NT2/D1 (cell line): Measurements from ENCODE around the gene VAMP7.
"Not testable (repeated sequence)": the region's sequence is repeated elsewhere in the genome, so short reads cannot be mapped to it uniquely, and the experiment has no call there.

Experiments
- DNase-seq: peaks from one replicate; pipeline ENCODE4 v3.0.0-alpha.2; 2011; ENCODE audit warnings: low read depth, low spot score
- H3K27me3 ChIP-seq: 2 replicates; pipeline ENCODE4 v1.6.0; 2011; ENCODE audit warnings: mild to moderate bottlenecking; ENCODE audit not compliant: insufficient read length, insufficient read depth
- H3K36me3 ChIP-seq: 2 replicates; pipeline ENCODE4 v1.6.1; 2011; ENCODE audit warnings: mild to moderate bottlenecking, low read length, mixed read lengths; ENCODE audit not compliant: insufficient read depth, insufficient read length
- H3K4me1 ChIP-seq: 2 replicates; pipeline ENCODE4 v1.5.1; 2011; ENCODE audit not compliant: insufficient read depth, insufficient read length
- H3K4me3 ChIP-seq: 2 replicates; pipeline ENCODE4 v1.5.1; 2011; ENCODE audit warnings: low read depth; ENCODE audit not compliant: insufficient read length
- H3K9ac ChIP-seq: 2 replicates; pipeline ENCODE4 v1.6.0; 2011; ENCODE audit warnings: low read depth; ENCODE audit not compliant: insufficient read length
- H3K9me3 ChIP-seq: 2 replicates; pipeline ENCODE4 v1.5.1; 2011; ENCODE audit warnings: mild to moderate bottlenecking, low read length; ENCODE audit not compliant: insufficient read depth
- SUZ12 ChIP-seq: IDR thresholded peaks from 2 replicates; pipeline ENCODE4 v1.6.1; 2011; ENCODE audit not compliant: insufficient read length, insufficient read depth; ENCODE audit errors: extremely low read depth
- YY1 ChIP-seq: IDR thresholded peaks from 2 replicates; pipeline ENCODE4 v1.6.1; 2011; ENCODE audit not compliant: insufficient read length, insufficient read depth
- ZNF274 ChIP-seq: IDR thresholded peaks from 2 replicates; pipeline ENCODE4 v1.6.1; 2011; ENCODE audit warnings: mild to moderate bottlenecking, low read depth, low read length

VAMP7 gene

DNA sequence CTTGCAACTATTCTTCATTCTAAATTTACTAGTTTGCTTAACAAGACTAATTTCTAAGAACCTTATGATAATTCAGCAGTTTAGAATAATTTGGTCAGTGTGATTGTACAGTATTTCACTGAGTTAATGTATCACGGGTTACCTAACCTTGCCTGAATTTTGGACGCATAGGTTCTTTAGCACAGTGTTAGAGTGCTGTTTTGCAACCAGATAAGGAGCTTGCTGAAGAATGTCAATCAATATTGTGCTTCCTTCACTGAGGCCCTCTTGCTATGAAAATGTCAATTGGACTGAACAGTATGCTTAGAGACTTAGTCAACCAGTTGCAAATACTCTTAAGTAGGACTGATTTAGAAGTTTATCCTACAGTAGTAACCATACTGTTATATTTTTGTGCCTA, 19.6 kb downstream of the VAMP7 start:
- no peak for DNase-seq
- H3K4me3 ChIP-seq, result no peak overlapping the region
- H3K9me3 ChIP-seq, result no peaks in the 10 kb centered on the region
- H3K4me1 ChIP-seq, result no peaks in the 10 kb centered on the region
- H3K36me3 ChIP-seq, result peaks cover 5% of the 10 kb centered on the region
- no peaks in the 10 kb centered on the region for H3K27me3 ChIP-seq
- no peak overlapping the region for H3K9ac ChIP-seq
- TF ChIP-seq SUZ12, result no peak
- no peak for TF ChIP-seq ZNF274
- TF ChIP-seq YY1, result no peak

DNA sequence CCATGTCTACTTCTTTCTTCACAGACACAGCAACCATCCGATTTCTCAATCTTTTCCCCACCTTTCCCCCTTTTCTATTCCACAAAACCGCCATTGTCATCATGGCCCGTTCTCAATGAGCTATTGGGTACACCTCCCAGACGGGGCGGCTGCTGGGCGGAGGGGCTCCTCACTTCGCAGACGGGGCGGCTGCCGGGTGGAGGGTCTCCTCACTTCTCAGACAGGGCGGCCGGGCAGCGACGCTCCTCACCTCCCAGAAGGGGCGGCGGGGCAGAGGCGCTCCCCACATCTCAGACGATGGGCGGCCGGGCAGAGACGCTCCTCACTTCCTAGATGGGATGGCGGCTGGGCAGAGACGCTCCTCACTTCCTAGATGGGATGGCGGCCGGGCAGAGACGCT, 26.5 kb downstream of the VAMP7 start:
- H3K9ac ChIP-seq, H3K27me3 ChIP-seq, DNase-seq, H3K4me3 ChIP-seq, H3K36me3 ChIP-seq, H3K9me3 ChIP-seq, H3K4me1 ChIP-seq: not testable (repeated sequence)

DNA sequence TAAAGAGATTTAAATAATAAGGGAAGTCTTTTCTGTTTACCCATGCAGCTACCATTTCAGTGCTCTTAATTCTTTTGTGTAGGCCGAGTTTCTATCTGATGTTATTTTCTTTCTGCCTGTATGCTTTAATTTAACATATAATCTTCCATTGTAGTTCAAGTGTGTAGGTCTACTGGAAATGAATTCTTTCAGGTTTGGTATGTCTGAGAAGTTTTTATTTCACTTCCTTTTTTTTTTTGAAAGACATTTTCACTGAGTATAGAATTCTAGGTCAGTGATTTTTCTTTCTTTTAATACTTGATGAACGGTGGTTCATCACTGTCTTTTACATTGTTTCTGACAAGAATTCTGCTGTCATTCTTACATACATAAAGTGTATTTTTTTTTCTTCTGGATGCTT, 42.1 kb downstream of the VAMP7 start:
- Histone ChIP-seq H3K4me1 (no peaks in the 10 kb centered on the region), H3K36me3 (no peaks in the 10 kb centered on the region), H3K27me3 (no peaks in the 10 kb centered on the region), H3K9me3 (no peaks in the 10 kb centered on the region), H3K4me3 (no peak overlapping the region), H3K9ac (no peak overlapping the region)
- DNase-seq, result no peak
- no peak for TF ChIP-seq SUZ12
- TF ChIP-seq YY1, result no peak
- TF ChIP-seq ZNF274, result no peak

DNA sequence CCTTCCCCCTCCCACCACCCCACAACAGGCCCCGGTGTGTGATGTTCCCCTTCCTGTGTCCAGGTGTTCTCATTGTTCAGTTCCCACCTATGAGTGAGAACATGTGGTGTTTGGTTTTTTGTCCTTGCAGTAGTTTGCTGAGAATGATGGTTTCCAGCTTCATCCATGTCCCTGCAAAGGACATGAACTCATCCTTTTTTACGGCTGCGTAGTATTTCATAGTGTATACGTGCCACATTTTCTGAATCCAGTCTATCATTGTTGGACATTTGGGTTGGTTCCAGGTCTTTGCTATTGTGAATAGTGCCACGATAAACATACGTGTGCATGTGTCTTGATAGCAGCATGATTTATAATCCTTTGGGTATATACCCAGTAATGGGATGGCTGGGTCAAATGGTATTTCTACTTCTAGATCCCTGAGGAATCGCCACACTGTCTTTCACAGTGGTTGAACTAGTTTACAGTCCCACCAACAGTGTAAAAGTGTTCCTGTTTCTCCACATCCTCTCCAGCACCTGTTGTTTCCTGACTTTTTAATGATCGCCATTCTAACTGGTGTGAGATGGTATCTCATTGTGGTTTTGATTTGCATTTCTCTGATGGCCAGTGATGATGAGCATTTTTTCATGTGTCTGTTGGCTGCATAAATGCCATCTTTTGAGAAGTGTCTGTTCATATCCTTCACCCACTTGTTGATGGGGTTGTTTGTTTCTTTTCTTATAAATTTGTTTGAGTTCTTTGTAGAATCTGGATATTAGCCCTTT, 49.9 kb downstream of the VAMP7 start:
- not testable (repeated sequence) for H3K4me3 ChIP-seq, H3K27me3 ChIP-seq, H3K36me3 ChIP-seq, H3K4me1 ChIP-seq, DNase-seq, H3K9ac ChIP-seq
- H3K9me3 ChIP-seq, result peaks cover 14% of the 10 kb centered on the region

DNA sequence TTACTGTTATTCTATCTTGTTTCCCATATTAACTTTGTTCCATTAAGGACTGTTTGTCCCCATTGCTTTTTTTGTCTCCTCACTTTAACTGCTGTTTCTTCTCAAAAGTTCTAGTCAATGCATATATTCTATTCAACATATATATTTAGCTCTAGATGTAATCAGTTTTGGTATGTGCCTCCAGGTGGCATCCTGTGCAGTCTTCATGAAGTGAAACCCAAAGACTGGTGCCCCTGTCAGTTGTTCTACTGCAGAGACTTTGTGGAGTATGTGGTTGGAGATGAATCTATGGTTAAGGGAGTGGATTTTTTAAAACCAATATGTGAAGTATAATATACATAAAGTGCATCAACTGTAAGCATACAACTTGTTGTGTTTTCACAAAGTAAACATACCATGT, 57.0 kb downstream of the VAMP7 start:
- H3K4me3 ChIP-seq, result no peak overlapping the region
- H3K9me3 ChIP-seq, result 0 out of 2 replicates have a peak, but pooled peaks cover 8% of the 10 kb centered on the region
- no peak for DNase-seq
- TF ChIP-seq YY1 (no peak), ZNF274 (no peak), SUZ12 (no peak)
- H3K27me3 ChIP-seq, result no peaks in the 10 kb centered on the region
- H3K4me1 ChIP-seq, result no peaks in the 10 kb centered on the region
- H3K9ac ChIP-seq, result no peak overlapping the region
- no peaks in the 10 kb centered on the region for H3K36me3 ChIP-seq

DNA sequence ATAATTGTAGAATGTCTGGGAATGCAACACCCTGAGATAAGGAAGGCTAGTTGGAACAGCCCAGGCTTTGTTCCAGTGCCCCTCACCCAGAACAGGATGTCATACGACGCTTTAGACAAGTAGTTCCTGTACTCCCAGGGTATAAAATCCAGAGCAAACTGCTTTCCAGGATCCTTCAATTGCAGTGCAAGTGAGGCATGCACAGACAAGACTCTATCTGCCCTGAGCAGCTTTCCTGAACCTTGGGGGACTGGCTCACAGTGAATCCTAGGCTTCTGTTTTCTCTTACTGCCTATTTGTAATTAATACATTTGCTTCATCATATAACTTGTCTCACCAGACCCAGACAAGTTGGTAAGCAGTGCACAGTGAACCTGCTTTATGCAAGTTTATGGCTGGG, 68.0 kb downstream of the VAMP7 start:
- H3K27me3 ChIP-seq, result no peaks in the 10 kb centered on the region
- H3K36me3 ChIP-seq, result no peaks in the 10 kb centered on the region
- H3K4me1 ChIP-seq, result no peaks in the 10 kb centered on the region
- H3K4me3 ChIP-seq, result no peak overlapping the region
- TF ChIP-seq YY1 (no peak), ZNF274 (no peak), SUZ12 (no peak)
- no peak for DNase-seq
- no peak overlapping the region for H3K9ac ChIP-seq
- H3K9me3 ChIP-seq, result no peaks in the 10 kb centered on the region

DNA sequence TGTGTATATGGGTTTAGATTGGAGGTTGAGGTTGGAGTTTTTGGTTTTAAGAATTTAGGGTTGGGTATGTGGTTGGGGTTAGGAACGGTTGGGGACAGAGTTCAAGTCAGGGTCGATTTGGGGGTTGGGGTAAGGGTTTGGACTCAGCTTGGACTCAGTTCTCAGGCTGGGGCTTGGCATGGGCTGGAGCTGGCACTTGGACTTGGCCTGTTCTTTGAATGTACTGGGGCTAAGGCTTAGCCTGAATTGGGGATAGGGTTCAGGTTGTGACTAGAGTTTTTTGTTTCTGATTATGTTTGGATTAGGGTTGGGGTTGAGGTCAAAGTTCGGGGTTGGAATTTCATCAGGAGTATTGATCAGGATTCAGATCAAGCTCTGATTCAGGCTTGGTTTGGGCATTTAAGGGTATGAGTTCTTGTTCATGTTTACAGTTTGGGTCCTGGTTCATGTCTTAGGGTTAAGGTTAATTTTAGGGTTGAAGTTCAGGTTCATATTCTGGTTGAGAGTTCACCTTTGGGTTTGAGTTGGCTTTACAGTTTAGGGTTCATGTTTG, 70.2 kb downstream of the VAMP7 start:
- H3K4me1 ChIP-seq, result no peaks in the 10 kb centered on the region
- H3K4me3 ChIP-seq, result no peak overlapping the region
- no peak for DNase-seq
- no peaks in the 10 kb centered on the region for H3K36me3 ChIP-seq
- H3K9ac ChIP-seq, result no peak overlapping the region
- H3K27me3 ChIP-seq, result no peaks in the 10 kb centered on the region
- H3K9me3 ChIP-seq, result no peaks in the 10 kb centered on the region
- TF ChIP-seq YY1 (no peak), ZNF274 (no peak), SUZ12 (no peak)
